Activated T-cell treated with anti-CD3 and anti-CD28 coated beads, Interleukin-2, amount 50 U/mL, for 1 hour (primary cell): ENCODE results near the gene ETV7.
"Not testable (repeated sequence)": the region's sequence is repeated elsewhere in the genome, so short reads cannot be mapped to it uniquely, and the experiment has no call there.

Source experiments
- DNase-seq: peaks from one replicate; pipeline ENCODE4 v3.0.0-alpha.2; 2020

Gene ETV7

DNA sequence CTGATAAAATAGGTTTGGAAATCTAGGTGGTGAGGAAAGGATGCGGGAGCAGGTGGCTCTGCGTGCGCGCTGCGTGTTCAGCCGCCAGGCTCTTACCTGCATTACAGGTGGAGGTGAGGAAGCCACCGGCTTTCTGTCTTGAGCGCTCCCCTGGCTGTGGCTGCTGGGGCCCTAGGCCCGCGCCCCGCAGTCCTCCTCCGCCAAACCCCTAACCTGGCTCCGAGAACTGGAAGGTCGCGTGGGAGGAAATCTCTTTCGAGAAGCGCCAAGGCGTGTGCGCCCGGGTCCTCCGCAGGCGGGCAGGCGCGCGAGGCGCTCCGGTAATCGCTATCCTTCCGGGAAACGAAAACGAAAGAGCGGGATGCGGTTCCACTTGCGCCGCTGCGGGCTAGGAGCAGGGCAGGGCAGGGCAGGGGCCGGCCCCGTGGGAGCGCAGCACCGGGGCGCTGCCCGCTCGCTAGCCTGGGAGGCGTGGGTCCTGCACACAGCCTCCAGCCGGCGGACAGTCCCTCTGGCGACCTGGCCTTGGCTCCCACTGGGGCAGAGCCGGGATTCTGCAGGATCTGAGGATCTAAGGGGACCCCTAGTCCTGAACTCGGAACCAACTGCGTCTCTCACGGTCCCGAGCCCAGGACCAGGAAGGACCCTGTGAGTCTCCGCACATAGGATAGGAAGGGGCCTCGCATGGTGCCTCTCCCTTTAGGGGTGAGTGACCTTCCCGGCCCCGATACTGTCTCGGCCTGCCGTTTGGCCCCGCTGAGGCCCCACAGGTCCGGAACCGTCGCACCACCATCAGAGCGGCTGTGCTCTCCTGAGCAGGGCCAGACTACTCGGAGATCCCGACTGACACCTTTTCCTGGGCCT is at the start of gene ETV7:
TSS of gene ETV7 (minus strand) at position 230 of the 864 bp plus-strand sequence. CDS start at position 102, 128 bp downstream.
- peak; percentile 40 for DNase-seq

- DNase-seq, result no peak
Measured at GRCh38 chr6:36436466-36436865, 49.0 kb upstream of the ETV7 start.

GRCh38 chr6:36432151-36432671 is 44.7 kb upstream of the ETV7 start:
- no peak for DNase-seq

GRCh38 chr6:36431197-36431596 is 43.7 kb upstream of the ETV7 start:
- DNase-seq, result no peak

- no peak for DNase-seq
Measured at GRCh38 chr6:36430351-36430750, 42.9 kb upstream of the ETV7 start.

DNA sequence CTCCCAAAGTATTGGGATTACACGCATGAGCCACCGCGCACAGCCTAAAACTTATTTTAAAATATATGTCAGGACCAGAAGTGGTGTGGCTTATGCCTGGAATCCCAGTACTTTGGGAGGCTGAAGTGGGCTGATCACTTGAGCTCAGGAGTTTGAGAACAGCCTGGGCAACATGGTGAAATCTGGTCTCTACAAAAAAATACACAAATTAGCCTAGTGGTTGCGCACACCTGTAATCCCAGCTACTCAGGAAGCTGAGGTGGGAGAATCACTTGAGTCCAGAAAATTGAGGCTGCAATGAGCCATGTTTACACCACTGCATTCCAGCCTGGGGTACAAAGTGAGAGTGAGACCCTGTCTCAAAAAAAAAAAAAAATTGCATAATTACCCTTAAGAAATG is 41.4 kb upstream of the ETV7 start:
- no peak for DNase-seq

- DNase-seq, result no peak
Measured at GRCh38 chr6:36426622-36427021, 39.2 kb upstream of the ETV7 start.

DNA sequence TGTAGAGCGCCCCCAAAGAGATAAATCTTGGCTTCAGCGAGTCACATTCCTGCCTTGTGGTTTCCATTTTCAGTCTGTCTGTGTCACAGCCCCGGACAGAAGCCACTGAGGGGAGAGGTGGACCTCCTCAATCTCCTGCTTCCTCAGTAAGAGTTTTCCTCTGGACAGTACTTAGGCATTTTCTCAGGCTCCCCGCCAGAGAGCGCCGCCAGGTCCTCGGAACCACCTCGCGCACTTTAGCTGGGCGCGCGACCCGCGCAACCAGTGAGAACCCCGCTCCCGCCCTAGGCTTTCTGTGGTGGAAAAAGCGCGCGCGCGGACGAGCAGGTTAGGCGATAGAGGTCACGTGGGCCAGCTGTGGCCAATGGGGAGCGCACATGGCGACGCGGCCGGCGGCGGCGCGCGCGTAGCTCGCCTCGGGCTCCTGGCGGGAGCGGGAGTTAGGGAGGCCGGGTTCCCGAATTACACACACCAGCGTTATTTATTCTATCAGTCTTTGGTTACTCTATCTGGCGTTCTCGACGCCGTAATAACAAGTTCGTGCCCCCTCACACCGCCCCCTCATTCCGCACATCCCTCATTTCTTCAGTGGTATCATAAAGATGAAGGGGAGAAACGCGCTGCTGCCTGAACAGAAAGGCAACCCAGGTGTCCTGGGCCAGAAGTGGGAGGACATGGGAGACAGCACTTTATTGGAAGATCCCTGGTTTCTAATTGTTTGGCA is 35.8 kb upstream of the ETV7 start:
- peak; percentile 96 for DNase-seq

GRCh38 chr6:36422714-36423100 is 35.2 kb upstream of the ETV7 start:
- DNase-seq, result no peak

GRCh38 chr6:36419310-36419709 is 31.8 kb upstream of the ETV7 start:
- no peak for DNase-seq

GRCh38 chr6:36418558-36418957 is 31.1 kb upstream of the ETV7 start:
- no peak for DNase-seq

GRCh38 chr6:36414481-36414880 is 27.0 kb upstream of the ETV7 start:
- no peak for DNase-seq

DNA sequence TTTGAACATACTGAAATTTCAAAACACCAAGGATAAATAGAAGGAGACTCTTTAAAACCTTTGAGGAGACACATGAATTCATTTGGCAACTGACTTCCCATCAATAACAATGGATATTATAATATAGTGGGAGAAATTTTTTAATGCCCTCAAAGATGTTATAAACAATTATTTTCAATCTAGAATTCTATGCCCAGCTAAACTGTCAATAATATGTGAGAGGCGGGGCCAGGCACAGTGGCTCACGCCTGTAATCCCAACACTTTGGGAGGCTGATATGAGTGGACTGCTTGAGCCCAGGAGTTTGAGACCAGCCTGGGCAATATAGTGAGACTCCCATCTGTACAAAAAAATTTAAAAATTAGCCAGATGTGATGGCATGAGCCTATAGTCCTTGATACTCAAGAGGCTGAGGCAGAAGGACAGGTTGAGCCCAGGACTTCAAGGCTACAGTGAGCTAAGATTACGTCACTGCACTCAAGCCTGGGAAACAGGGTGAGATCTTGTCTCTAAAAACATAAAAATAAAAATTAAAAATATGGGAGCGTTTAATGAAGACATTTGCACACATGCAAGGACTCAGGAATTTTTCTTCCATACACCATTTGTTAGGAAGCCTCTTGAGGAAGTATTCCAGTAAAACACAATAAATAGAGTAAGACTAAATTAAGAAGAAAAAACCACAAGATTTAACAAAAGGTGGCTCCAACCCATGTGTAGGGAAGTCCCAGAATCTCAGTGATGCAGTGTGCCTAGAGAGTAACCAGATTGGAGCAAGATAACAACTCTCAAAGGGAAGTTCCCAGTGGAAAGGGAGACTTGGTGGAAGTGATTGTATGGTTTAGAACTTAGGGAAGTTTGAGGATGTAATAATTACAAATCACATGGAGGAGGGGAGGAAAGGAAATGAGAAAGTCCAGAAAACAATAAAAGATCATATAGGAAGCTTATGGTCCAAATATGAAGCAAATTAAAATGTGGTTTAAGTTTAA is 26.3 kb upstream of the ETV7 start:
- no peak for DNase-seq

- DNase-seq, result not testable (repeated sequence)
Measured at GRCh38 chr6:36409718-36410117, 22.2 kb upstream of the ETV7 start.

- DNase-seq, result no peak
Measured at GRCh38 chr6:36404164-36404563, 16.7 kb upstream of the ETV7 start.

GRCh38 chr6:36402481-36402880 is 15.0 kb upstream of the ETV7 start:
- DNase-seq, result no peak

DNA sequence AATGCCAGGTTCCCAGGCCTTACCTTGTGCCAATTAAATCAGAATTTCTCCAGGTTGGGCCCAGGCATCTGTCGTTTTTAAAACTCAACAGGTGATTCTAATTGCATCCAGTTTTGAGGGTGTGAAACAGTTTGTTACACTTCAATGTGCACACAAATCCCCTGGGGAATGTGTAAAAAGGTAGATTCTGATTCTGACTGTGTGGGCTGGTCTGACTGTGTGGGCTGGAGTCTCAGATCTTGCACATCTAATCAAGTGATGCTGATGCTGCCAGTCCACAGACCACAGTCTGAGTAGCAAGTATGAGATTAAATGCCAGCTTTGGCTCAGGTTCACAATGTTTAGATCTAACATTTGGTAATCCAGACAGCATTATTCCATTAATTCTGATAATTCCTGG is 12.5 kb upstream of the ETV7 start:
- DNase-seq, result no peak

DNA sequence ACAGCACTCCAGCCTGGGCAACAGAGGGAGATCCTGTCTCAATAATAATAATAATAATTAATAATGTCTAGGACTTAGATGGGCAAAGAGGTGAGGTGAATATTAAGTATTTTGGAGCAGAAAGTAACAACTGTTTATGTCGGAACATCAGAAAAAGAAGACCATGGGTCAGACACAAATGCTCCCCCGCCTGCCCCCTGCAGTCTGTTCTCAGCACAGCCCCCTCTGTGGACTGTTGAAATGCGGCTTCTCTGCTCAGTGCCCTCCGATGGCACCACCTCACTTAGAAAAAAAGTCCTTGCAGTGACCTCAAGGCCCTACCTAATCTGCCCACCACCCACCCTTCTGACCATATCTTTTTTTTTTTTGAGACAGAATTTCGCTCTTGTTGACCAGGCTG is 5.2 kb upstream of the ETV7 start:
- no peak for DNase-seq

- no peak for DNase-seq
Measured at GRCh38 chr6:36389353-36389752, 1.9 kb upstream of the ETV7 start.

- DNase-seq, result peak; percentile 34
Measured at GRCh38 chr6:36386495-36387439, 702 bp downstream of the ETV7 start.

GRCh38 chr6:36384095-36384494 is 3.4 kb downstream of the ETV7 start:
- DNase-seq, result no peak

- no peak for DNase-seq
Measured at GRCh38 chr6:36383606-36384005, 3.9 kb downstream of the ETV7 start.
